NT2/D1 (cell line): ENCODE measurements around the gene CD109.

Experiments
- YY1 ChIP-seq: IDR thresholded peaks from 2 replicates; pipeline ENCODE4 v1.6.1; 2011; ENCODE audit not compliant: insufficient read length, insufficient read depth
- ZNF274 ChIP-seq: IDR thresholded peaks from 2 replicates; pipeline ENCODE4 v1.6.1; 2011; ENCODE audit warnings: mild to moderate bottlenecking, low read depth, low read length

DNA sequence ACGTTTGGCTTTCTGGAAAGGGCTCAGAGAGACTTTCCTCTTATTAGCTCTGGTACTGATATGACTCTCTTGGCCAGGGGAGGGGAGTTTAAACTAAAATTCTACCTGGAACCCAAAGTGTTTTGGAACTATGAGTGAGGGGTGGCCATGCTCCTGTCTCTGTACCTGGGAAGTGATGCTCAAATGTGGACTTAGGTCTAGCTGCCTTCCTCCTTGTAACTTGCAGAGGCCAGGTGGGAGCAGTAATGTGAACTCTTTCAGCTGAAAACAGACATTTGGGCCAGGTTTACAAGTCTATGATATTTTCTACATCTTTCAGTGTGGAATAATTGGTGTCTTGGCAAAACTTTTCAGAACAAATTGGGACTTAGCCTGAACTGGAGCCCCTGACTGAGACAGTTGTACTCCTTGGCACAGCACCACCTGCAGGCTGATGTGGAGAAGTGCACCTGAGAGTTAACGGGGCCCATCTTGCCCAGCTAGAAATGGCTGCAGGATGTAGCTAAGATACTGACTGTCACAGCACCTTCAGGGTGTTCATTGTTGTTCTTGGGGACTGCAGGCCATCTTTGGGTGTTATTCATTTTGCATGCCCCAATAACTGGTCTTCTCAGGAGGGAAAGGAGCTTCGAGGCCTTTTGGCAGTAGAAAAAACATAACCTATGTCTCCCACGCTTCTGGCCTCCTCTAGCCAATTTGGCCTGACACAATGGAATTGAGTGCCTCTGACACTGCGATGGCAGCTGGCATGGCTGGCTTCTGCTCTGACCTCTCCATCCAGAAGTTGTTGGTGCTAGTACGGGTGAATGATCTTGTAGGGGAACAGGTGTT, 37.1 kb downstream of the CD109 start:
- TF ChIP-seq ZNF274: no peak
- peak; percentile 15 for TF ChIP-seq YY1
